HEK293T (cell line): ENCODE results near the gene CACHD1.

Experiments
- CTCF ChIA-PET: fragments of 350-600 bp; formaldehyde crosslinking; extraction: SDS; loops from one replicate; lab custom pipeline; 2021; ENCODE audit warnings: antibody characterized with exemption, inconsistent platforms; lab: Yijun Ruan, JAX
- POLR2A ChIA-PET: fragments of 350-600 bp; formaldehyde crosslinking; extraction: SDS; loops from one replicate; lab custom pipeline; 2020; ENCODE audit warnings: antibody characterized with exemption, inconsistent platforms; lab: Yijun Ruan, JAX
- DNase-seq: peaks from one replicate; pipeline ENCODE4 v3.0.0; 2012; ENCODE audit warnings: mixed read lengths; ENCODE audit errors: extremely low spot score
- ARNT ChIP-seq: fragments of 450-650 bp; IDR thresholded peaks from 2 replicates; pipeline ENCODE4 v1.6.1; 2017; ENCODE audit warnings: mild to moderate bottlenecking
- BHLHE40 ChIP-seq: fragments of 450-650 bp; IDR thresholded peaks from 2 replicates; pipeline ENCODE4 v1.6.1; 2016; ENCODE audit warnings: mild to moderate bottlenecking, moderate library complexity, borderline replicate concordance
- CTBP1 ChIP-seq: fragments of 450-650 bp; IDR thresholded peaks from 2 replicates; pipeline ENCODE4 v1.6.1; 2016; ENCODE audit warnings: borderline replicate concordance
- ELF4 ChIP-seq: fragments of 450-650 bp; IDR thresholded peaks from 2 replicates; pipeline ENCODE4 v1.6.1; 2017; ENCODE audit warnings: antibody characterized with exemption
- FOXA1 ChIP-seq: fragments of 450-650 bp; IDR thresholded peaks from 2 replicates; pipeline ENCODE4 v1.6.1; 2016; ENCODE audit warnings: mild to moderate bottlenecking
- FOXK2 ChIP-seq: fragments of 450-650 bp; IDR thresholded peaks from 2 replicates; pipeline ENCODE4 v1.6.1; 2016; ENCODE audit warnings: mild to moderate bottlenecking
- FOXM1 ChIP-seq: fragments of 450-650 bp; IDR thresholded peaks from 2 replicates; pipeline ENCODE4 v1.6.1; 2017; ENCODE audit warnings: mild to moderate bottlenecking, borderline replicate concordance
- HDGF ChIP-seq: fragments of 450-650 bp; IDR thresholded peaks from 2 replicates; pipeline ENCODE4 v1.6.1; 2017; ENCODE audit warnings: antibody characterized with exemption, borderline replicate concordance
- L3MBTL2 ChIP-seq: fragments of 450-650 bp; conservative IDR thresholded peaks from 2 replicates; pipeline ENCODE4 v1.6.1; 2016; ENCODE audit warnings: mild to moderate bottlenecking
- LEF1 ChIP-seq: fragments of 450-650 bp; IDR thresholded peaks from 2 replicates; pipeline ENCODE4 v1.6.1; 2017; ENCODE audit warnings: mild to moderate bottlenecking, borderline replicate concordance
- NFRKB ChIP-seq: fragments of 450-650 bp; IDR thresholded peaks from 2 replicates; pipeline ENCODE4 v1.6.1; 2016; ENCODE audit warnings: mild to moderate bottlenecking, moderate library complexity
- PKNOX1 ChIP-seq: fragments of 450-650 bp; IDR thresholded peaks from 2 replicates; pipeline ENCODE4 v1.6.1; 2016
- SP1 ChIP-seq: fragments of 450-650 bp; IDR thresholded peaks from 2 replicates; pipeline ENCODE4 v1.6.1; 2017
- SUZ12 ChIP-seq: fragments of 450-650 bp; IDR thresholded peaks from 2 replicates; pipeline ENCODE4 v1.6.1; 2016; ENCODE audit warnings: mild to moderate bottlenecking
- TARDBP ChIP-seq: fragments of 450-650 bp; IDR thresholded peaks from 2 replicates; pipeline ENCODE4 v1.6.1; 2016
- ZNF384 ChIP-seq: fragments of 450-650 bp; IDR thresholded peaks from 2 replicates; pipeline ENCODE4 v1.6.1; 2016

CACHD1 gene

GRCh38 chr1:64703600-64703999, 233.7 kb downstream of the CACHD1 start:
- no peak for DNase-seq
- CTCF ChIA-PET: no interaction called here
- POLR2A ChIA-PET: no interaction called here
- TF ChIP-seq LEF1 (no peak), ZNF384 (no peak), TARDBP (no peak), BHLHE40 (no peak), PKNOX1 (no peak), SUZ12 (no peak), CTBP1 (no peak), FOXA1 (no peak), ARNT (no peak), NFRKB (no peak), FOXK2 (no peak), HDGF (no peak)

- ChIA-PET CTCF (no interaction called here), POLR2A (no interaction called here)
- TF ChIP-seq ZNF384: no peak
- no peak for TF ChIP-seq ELF4
- TF ChIP-seq SUZ12: no peak
- TF ChIP-seq ARNT: no peak
- TF ChIP-seq LEF1: no peak
- no peak for TF ChIP-seq SP1
- TF ChIP-seq CTBP1: no peak
- no peak for TF ChIP-seq L3MBTL2
- TF ChIP-seq NFRKB: no peak
- TF ChIP-seq FOXA1: no peak
- TF ChIP-seq PKNOX1: no peak
- no peak for TF ChIP-seq BHLHE40
- no peak for TF ChIP-seq TARDBP
- no peak for TF ChIP-seq FOXM1
- TF ChIP-seq HDGF: no peak
- no peak for TF ChIP-seq FOXK2
- DNase-seq: no peak
Measured at GRCh38 chr1:64705591-64705990, 235.7 kb downstream of the CACHD1 start.

- no peak for DNase-seq
- no peak for TF ChIP-seq ARNT
- no peak for TF ChIP-seq BHLHE40
- no peak for TF ChIP-seq SP1
- TF ChIP-seq SUZ12: no peak
- TF ChIP-seq NFRKB: no peak
- no peak for TF ChIP-seq ZNF384
- no peak for TF ChIP-seq PKNOX1
- TF ChIP-seq LEF1: no peak
- TF ChIP-seq ELF4: no peak
- TF ChIP-seq L3MBTL2: no peak
- TF ChIP-seq HDGF: no peak
- no peak for TF ChIP-seq FOXA1
- no peak for TF ChIP-seq CTBP1
- ChIA-PET CTCF (no interaction called here), POLR2A (no interaction called here)
Measured at GRCh38 chr1:64711266-64711665, 241.3 kb downstream of the CACHD1 start.

- ChIA-PET POLR2A (no interaction called here), CTCF (no interaction called here)
- no peak for TF ChIP-seq PKNOX1
- no peak for TF ChIP-seq BHLHE40
- TF ChIP-seq FOXK2: no peak
- no peak for DNase-seq
Measured at GRCh38 chr1:64712049-64712448, 242.1 kb downstream of the CACHD1 start.

GRCh38 chr1:64715186-64715585, 245.3 kb downstream of the CACHD1 start:
- ChIA-PET CTCF (no interaction called here), POLR2A (no interaction called here)
- no peak for DNase-seq
- no peak for TF ChIP-seq SUZ12
- no peak for TF ChIP-seq TARDBP
- TF ChIP-seq CTBP1: no peak
- TF ChIP-seq PKNOX1: no peak
- TF ChIP-seq LEF1: no peak

GRCh38 chr1:64721135-64721534, 251.2 kb downstream of the CACHD1 start:
- no peak for DNase-seq
- ChIA-PET POLR2A (no interaction called here), CTCF (no interaction called here)
- no peak for TF ChIP-seq ARNT
- TF ChIP-seq HDGF: no peak
- TF ChIP-seq FOXK2: no peak
- no peak for TF ChIP-seq ELF4
- no peak for TF ChIP-seq BHLHE40
- no peak for TF ChIP-seq SP1
- TF ChIP-seq NFRKB: no peak
- no peak for TF ChIP-seq SUZ12
- no peak for TF ChIP-seq LEF1
- no peak for TF ChIP-seq ZNF384
- TF ChIP-seq FOXM1: no peak
- no peak for TF ChIP-seq PKNOX1
- no peak for TF ChIP-seq CTBP1
- TF ChIP-seq L3MBTL2: no peak
- TF ChIP-seq TARDBP: no peak
- TF ChIP-seq FOXA1: no peak
